ENCODE measurements around the gene RRAS.
A peak's percentile ranks its signal among the peaks of the same experiment; 100 is the strongest.

Gene RRAS

GRCh38 chr19:49593233-49594113, 46.5 kb downstream of the RRAS start:
- DNase-seq = peak; percentile 94

DNA sequence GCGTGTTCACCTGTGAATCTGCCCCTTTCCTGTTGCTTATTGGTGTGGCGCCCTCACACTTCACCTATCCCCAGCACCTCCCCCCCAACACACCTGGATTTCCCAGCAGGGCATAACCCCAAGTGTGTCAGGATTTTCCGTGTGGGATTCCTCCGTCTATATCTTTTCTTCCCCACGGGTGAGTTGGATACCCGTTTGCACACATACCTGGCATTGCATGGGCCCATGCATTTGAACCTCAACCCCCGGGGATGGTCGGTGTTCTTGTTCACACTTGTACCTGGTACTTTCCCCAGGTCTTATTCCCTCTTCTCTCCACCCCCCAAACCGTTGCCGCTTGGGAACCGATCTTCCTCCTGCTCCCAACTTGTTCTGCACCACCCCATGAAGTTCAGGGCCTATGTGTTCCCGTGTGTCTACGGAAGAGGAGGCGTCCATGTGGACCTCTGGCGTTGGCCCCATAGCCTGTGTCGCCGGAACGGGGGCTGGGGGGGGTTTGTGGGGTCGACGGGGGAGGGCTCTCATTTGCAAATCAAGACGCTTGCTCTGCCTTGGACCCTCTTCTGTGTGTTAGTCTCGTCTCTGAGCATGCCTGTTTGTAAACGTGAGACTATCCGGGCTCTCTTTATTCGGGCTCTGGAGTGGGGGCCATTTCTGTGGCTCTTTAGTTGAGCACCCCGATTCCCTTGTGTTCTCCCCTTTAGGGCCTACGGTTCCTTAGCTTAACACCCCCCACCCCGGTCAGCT, 47.3 kb downstream of the RRAS start:
- peak; percentile 46 for DNase-seq

- DNase-seq = peak; percentile 72
Measured at GRCh38 chr19:49591731-49592485, 48.0 kb downstream of the RRAS start.

- DNase-seq = peak; percentile 92
Measured at GRCh38 chr19:49590971-49591730, 48.8 kb downstream of the RRAS start, which contains the start of gene PRR12. Gene PRR12 (plus strand): TSS chr19:49591182. CDS start chr19:49591655, 473 bp downstream.

DNA sequence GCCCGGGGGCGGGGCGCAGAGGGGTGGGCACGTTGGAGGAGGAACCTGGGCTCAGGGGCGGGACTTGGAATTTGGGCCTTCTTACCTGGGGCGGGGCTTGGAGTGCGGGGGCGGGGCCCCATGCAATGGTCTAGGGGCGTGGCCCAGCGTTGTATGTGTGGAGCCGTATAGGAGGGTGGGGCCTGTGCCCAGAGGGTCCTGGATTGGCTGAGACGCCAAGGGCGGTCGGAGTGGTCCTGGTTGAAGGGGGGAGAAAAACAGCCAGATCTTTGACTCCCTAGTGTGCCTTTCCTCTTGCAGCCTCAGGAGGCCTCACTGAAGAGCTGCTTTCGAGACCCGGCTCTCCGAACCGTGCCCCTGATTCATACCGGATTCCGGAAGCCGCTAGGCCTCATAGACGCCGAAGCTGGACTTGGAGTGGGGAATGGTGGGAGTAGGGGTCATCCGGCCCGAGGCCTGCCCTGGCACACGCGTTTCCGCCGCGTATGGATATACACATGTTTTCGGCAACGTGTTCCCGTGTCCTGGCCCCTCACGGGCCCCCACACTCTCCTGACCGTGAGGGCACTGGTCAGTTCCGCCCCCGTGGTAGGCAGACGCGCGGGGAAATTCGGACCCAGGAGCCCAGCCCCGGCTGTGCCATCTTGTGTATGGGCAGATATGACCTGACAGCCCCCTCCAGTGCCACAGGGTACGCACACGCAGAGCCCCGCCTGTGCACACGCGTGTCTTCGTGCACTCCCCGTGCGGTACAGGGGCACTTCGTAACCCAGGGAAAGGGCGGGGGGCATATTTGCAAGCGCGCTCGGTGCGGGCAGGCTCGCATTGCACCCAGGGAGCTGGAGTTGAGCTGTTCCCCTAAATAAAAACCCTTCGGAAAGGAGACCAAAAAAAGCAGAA, 49.6 kb downstream of the RRAS start:
- peak; percentile 96 for DNase-seq

DNA sequence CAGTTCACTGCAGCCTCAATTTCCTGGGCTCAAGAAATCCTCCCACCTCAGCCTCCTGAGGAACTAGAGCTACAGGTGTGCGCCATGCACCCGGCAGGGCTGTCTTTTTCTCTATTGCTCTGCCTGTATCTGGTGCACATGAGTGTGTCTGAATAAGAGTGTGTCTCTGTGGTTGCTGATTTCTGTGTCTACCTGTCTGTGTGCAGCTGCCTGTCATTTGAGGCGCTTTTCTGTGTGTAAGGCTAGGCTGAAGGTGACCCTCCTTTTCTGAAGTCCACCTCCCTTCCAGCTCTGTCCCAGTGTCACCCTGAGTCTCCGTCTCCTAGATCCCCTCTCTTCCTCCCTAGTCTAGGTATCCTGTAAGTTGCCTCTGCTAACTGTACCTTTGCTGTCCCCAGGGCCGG, 50.4 kb downstream of the RRAS start:
- no peak for DNase-seq

- no peak for DNase-seq
Measured at GRCh38 chr19:49588365-49589122, 51.4 kb downstream of the RRAS start.

- no peak for DNase-seq
Measured at GRCh38 chr19:49587227-49587626, 52.7 kb downstream of the RRAS start.
